ENCODE data around the gene POLD4. TPM values are rescaled to one million over a fixed set of nuclear protein-coding genes. Genes with fewer than 3 reads are reported as not detected.

Gene POLD4
- total RNA-seq, 1 donor, result 43.2 TPM

- H3K4me3 ChIP-seq (ENCODE audit: low read depth, low read length), result peak overlapping the region; percentile 23
- peak; percentile 83 for DNase-seq (ENCODE audit: low read depth)
- peak; percentile 91 for TF ChIP-seq CTCF (IDR thresholded peaks at IDR 0.05; ENCODE audit: insufficient read depth, low read depth, low read length)
Measured at GRCh38 chr11:67351275-67352005, 1.9 kb downstream of the POLD4 start.

GRCh38 chr11:67349928-67350465 lies 3.3 kb downstream of the POLD4 start:
- DNase-seq (ENCODE audit: low read depth), result no peak
- TF ChIP-seq CTCF (IDR thresholded peaks at IDR 0.05; ENCODE audit: insufficient read depth, low read depth, low read length), result no peak
- no peak overlapping the region for H3K4me3 ChIP-seq (ENCODE audit: low read depth, low read length)

GRCh38 chr11:67349457-67349856 lies 3.9 kb downstream of the POLD4 start:
- no peak overlapping the region for H3K4me3 ChIP-seq (ENCODE audit: low read depth, low read length)
- TF ChIP-seq CTCF (IDR thresholded peaks at IDR 0.05; ENCODE audit: insufficient read depth, low read depth, low read length), result no peak

GRCh38 chr11:67349036-67349435 lies 4.3 kb downstream of the POLD4 start:
- no peak overlapping the region for H3K4me3 ChIP-seq (ENCODE audit: low read depth, low read length)
- no peak for TF ChIP-seq CTCF (IDR thresholded peaks at IDR 0.05; ENCODE audit: insufficient read depth, low read depth, low read length)
- DNase-seq (ENCODE audit: low read depth), result no peak

More at GRCh38 chr11:67349457-67349856, 3.9 kb downstream of the POLD4 start:
- DNase-seq (ENCODE audit: low read depth), result no peak

GRCh38 chr11:67347964-67348749 lies 5.2 kb downstream of the POLD4 start:
- TF ChIP-seq CTCF (IDR thresholded peaks at IDR 0.05; ENCODE audit: insufficient read depth, low read depth, low read length), result no peak
- peak; percentile 97 for DNase-seq (ENCODE audit: low read depth)
- H3K4me3 ChIP-seq (ENCODE audit: low read depth, low read length), result no peak overlapping the region

- peak; percentile 65 for DNase-seq (ENCODE audit: low read depth)
- peak; percentile 90 for TF ChIP-seq CTCF (IDR thresholded peaks at IDR 0.05; ENCODE audit: insufficient read depth, low read depth, low read length)
- H3K4me3 ChIP-seq (ENCODE audit: low read depth, low read length), result no peak overlapping the region
Measured at GRCh38 chr11:67345920-67346819, 7.2 kb downstream of the POLD4 start.
